Lower lobe of right lung (tissue), 2 donors: Measurements from ENCODE around the gene CEP112. TPM values are rescaled to one million over a fixed set of nuclear protein-coding genes. Genes with fewer than 3 reads are reported as not detected.

Experiments used
- ATAC-seq, 2 donors: fragments of 200-7000 bp; cut with Tn5 transposase; one replicate each; pipeline ENCODE4 v1.9.1; 2020 to 2022; ENCODE audit warnings: mild to moderate bottlenecking in 2 of 2, moderate library complexity in 2 of 2
- DNase-seq: peaks from one replicate; pipeline ENCODE4 v3.0.0-alpha.2; 2020
- H3K27ac ChIP-seq: fragments of 200-600 bp; one replicate; pipeline ENCODE4 v1.8.0; 2022
- H3K27me3 ChIP-seq: fragments of 200-600 bp; one replicate; pipeline ENCODE4 v1.8.0; 2022; ENCODE audit warnings: low read depth
- H3K36me3 ChIP-seq: fragments of 200-600 bp; one replicate; pipeline ENCODE4 v1.8.0; 2022; ENCODE audit warnings: mild to moderate bottlenecking
- H3K4me1 ChIP-seq: fragments of 200-600 bp; one replicate; pipeline ENCODE4 v1.8.0; 2022
- H3K4me3 ChIP-seq: fragments of 200-600 bp; one replicate; pipeline ENCODE4 v1.8.0; 2022; ENCODE audit warnings: mild to moderate bottlenecking
- H3K9me3 ChIP-seq: fragments of 200-600 bp; one replicate; pipeline ENCODE4 v1.8.0; 2022
- CTCF ChIP-seq: fragments of 200-600 bp; IDR thresholded peaks from one replicate; pipeline ENCODE4 v1.8.0; 2022; ENCODE audit warnings: antibody characterized with exemption, mild to moderate bottlenecking
- intact Hi-C: fragments of 100-400 bp; cut with DNase I; formaldehyde crosslinking; loops from one replicate; pipeline ENCODE4 v1.11.0; 2022
- total RNA-seq: library from RNA; stranded (reverse); fragmentation: NEBNext Ultra II Directional; extraction: Animal tissue kit (Norgen Biotek cat#: 25700); gene quantifications from one replicate; pipeline ENCODE4 v1.2.1, GENCODE V29; 2021
- donor health status: DM: no; HTN: yes; CAD: no; lungs with severe emphysema.

The CEP112 gene
- total RNA-seq, 1 donor from 2014 or later, result 30.1 TPM

GRCh38 chr17:65751263-65751662 lies 440.7 kb downstream of the CEP112 start:
- no peak overlapping the region for H3K27ac ChIP-seq
- H3K36me3 ChIP-seq, result no peaks in the 10 kb centered on the region
- DNase-seq (no peak), ATAC-seq (no peak)
- H3K27me3 ChIP-seq, result no peaks in the 10 kb centered on the region
- H3K4me1 ChIP-seq, result peaks cover 26% of the 10 kb centered on the region
- intact Hi-C loops, result no loop called here
- no peak for TF ChIP-seq CTCF
- no peaks in the 10 kb centered on the region for H3K9me3 ChIP-seq
- no peak overlapping the region for H3K4me3 ChIP-seq

GRCh38 chr17:65750631-65751115 lies 441.3 kb downstream of the CEP112 start:
- intact Hi-C loops, result no loop called here
- no peak for TF ChIP-seq CTCF
- H3K4me3 ChIP-seq, result no peak overlapping the region
- peak; percentile 80 for DNase-seq
- peak; percentile 77 to 85 for ATAC-seq
- no peaks in the 10 kb centered on the region for H3K36me3 ChIP-seq
- H3K27ac ChIP-seq, result no peak overlapping the region
- H3K9me3 ChIP-seq, result no peaks in the 10 kb centered on the region
- H3K4me1 ChIP-seq, result peaks cover 26% of the 10 kb centered on the region
- H3K27me3 ChIP-seq, result no peaks in the 10 kb centered on the region

- no peaks in the 10 kb centered on the region for H3K36me3 ChIP-seq
- ATAC-seq (no peak), DNase-seq (no peak)
- intact Hi-C loops, result no loop called here
- H3K9me3 ChIP-seq, result no peaks in the 10 kb centered on the region
- no peak overlapping the region for H3K4me3 ChIP-seq
- H3K27me3 ChIP-seq, result no peaks in the 10 kb centered on the region
- TF ChIP-seq CTCF, result no peak
- peaks cover 26% of the 10 kb centered on the region for H3K4me1 ChIP-seq
- no peak overlapping the region for H3K27ac ChIP-seq
Measured at GRCh38 chr17:65750166-65750565, 441.8 kb downstream of the CEP112 start.

- Histone ChIP-seq H3K9me3 (no peaks in the 10 kb centered on the region), H3K27ac (no peak overlapping the region), H3K4me1 (peaks cover 26% of the 10 kb centered on the region), H3K36me3 (no peaks in the 10 kb centered on the region), H3K27me3 (no peaks in the 10 kb centered on the region), H3K4me3 (no peak overlapping the region)
- DNase-seq (no peak), ATAC-seq (no peak)
- no peak for TF ChIP-seq CTCF
- intact Hi-C loops, result no loop called here
Measured at GRCh38 chr17:65749479-65749878, 442.5 kb downstream of the CEP112 start.

GRCh38 chr17:65745241-65745640 lies 446.7 kb downstream of the CEP112 start:
- H3K9me3 ChIP-seq, result no peaks in the 10 kb centered on the region
- H3K27ac ChIP-seq, result no peak overlapping the region
- DNase-seq (no peak), ATAC-seq (no peak)
- peaks cover 19% of the 10 kb centered on the region for H3K4me1 ChIP-seq
- no peaks in the 10 kb centered on the region for H3K36me3 ChIP-seq
- TF ChIP-seq CTCF, result no peak
- intact Hi-C loops, result no loop called here
- H3K4me3 ChIP-seq, result no peak overlapping the region
- no peaks in the 10 kb centered on the region for H3K27me3 ChIP-seq

GRCh38 chr17:65743308-65743655 lies 448.7 kb downstream of the CEP112 start:
- intact Hi-C loops, result no loop called here
- peaks cover 5% of the 10 kb centered on the region for H3K9me3 ChIP-seq
- DNase-seq, result no peak
- ATAC-seq, result no peak
- no peaks in the 10 kb centered on the region for H3K36me3 ChIP-seq
- H3K27ac ChIP-seq, result no peak overlapping the region
- H3K4me1 ChIP-seq, result peaks cover 17% of the 10 kb centered on the region
- no peak for TF ChIP-seq CTCF
- H3K27me3 ChIP-seq, result no peaks in the 10 kb centered on the region
- H3K4me3 ChIP-seq, result no peak overlapping the region
